ENCODE measurements around the gene SH3BP5L. TPM values are rescaled to one million over a fixed set of nuclear protein-coding genes. Genes with fewer than 3 reads are reported as not detected.

SH3BP5L gene
- total RNA-seq, 4 donors from 2014 or later, result 15.7 to 26.4 (median 22.8) TPM

GRCh38 chr1:248815407-248816034, 10.2 kb downstream of the SH3BP5L start:
- in situ Hi-C loops (cut with MboI; ENCODE audit: low sequenced_read_pairs in 4 of 4), result no loop called here
- DNase-seq (no peak), ATAC-seq (no peak)
- peaks cover 9 to 12% of the 10 kb centered on the region in 2 donors for H3K4me1 ChIP-seq
- peaks cover 0 to 58% of the 10 kb centered on the region in 2 donors for H3K36me3 ChIP-seq
- TF ChIP-seq, protein P1, sequence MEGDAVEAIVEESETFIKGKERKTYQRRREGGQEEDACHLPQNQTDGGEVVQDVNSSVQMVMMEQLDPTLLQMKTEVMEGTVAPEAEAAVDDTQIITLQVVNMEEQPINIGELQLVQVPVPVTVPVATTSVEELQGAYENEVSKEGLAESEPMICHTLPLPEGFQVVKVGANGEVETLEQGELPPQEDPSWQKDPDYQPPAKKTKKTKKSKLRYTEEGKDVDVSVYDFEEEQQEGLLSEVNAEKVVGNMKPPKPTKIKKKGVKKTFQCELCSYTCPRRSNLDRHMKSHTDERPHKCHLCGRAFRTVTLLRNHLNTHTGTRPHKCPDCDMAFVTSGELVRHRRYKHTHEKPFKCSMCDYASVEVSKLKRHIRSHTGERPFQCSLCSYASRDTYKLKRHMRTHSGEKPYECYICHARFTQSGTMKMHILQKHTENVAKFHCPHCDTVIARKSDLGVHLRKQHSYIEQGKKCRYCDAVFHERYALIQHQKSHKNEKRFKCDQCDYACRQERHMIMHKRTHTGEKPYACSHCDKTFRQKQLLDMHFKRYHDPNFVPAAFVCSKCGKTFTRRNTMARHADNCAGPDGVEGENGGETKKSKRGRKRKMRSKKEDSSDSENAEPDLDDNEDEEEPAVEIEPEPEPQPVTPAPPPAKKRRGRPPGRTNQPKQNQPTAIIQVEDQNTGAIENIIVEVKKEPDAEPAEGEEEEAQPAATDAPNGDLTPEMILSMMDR (IDR thresholded peaks at IDR 0.05 in 4 of 5, conservative IDR thresholded peaks at IDR 0.05 in 1 of 5), result no peak
- TF ChIP-seq POLR2A (IDR thresholded peaks at IDR 0.05), result no peak
- H3K27me3 ChIP-seq, result no peaks in the 10 kb centered on the region
- H3K9me3 ChIP-seq, result no peaks in the 10 kb centered on the region
- H3K27ac ChIP-seq, result no peak overlapping the region
- H3K4me3 ChIP-seq, result no peak overlapping the region
- intact Hi-C loops (cut with DNase I; ENCODE audit: low total_unique reads), result no loop called here

GRCh38 chr1:248814351-248814750, 11.4 kb downstream of the SH3BP5L start:
- intact Hi-C loops (cut with DNase I; ENCODE audit: low total_unique reads), result no loop called here
- DNase-seq, result no peak
- Histone ChIP-seq H3K27me3 (no peaks in the 10 kb centered on the region), H3K27ac (no peak overlapping the region), H3K9me3 (no peaks in the 10 kb centered on the region), H3K36me3 (peaks cover 0 to 58% of the 10 kb centered on the region in 2 donors), H3K4me3 (no peak overlapping the region), H3K4me1 (peaks cover 9 to 15% of the 10 kb centered on the region in 2 donors)
- no peak for ATAC-seq
- in situ Hi-C loops (cut with MboI; ENCODE audit: low sequenced_read_pairs in 4 of 4), result no loop called here
- TF ChIP-seq POLR2A (IDR thresholded peaks at IDR 0.05), result no peak
- TF ChIP-seq, protein P1 (IDR thresholded peaks at IDR 0.05 in 4 of 5, conservative IDR thresholded peaks at IDR 0.05 in 1 of 5), result no peak

DNA sequence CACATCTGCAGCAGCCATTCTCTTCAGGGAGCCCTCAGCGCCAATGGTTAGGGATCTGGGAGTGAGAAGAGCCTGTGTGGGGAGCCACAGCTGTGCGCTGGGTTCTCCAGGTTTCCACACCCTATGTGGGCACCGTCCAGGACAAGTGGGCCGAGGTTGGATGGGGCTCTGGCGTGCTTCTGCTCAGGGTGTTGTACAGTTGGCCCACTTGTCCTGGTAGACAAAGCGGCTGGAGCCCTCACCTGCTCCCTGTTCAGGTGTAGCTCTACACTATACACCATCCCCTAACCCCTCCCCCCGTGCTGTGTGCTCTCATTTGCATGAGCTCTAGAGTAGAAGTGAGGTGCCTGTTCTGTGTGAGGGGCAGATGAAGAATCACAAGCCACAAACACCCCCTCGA, 12.2 kb downstream of the SH3BP5L start:
- Histone ChIP-seq H3K27ac (no peak overlapping the region), H3K27me3 (no peaks in the 10 kb centered on the region), H3K4me3 (no peak overlapping the region), H3K36me3 (peaks cover 0 to 58% of the 10 kb centered on the region in 2 donors), H3K4me1 (peaks cover 2 to 9% of the 10 kb centered on the region in 2 donors), H3K9me3 (no peaks in the 10 kb centered on the region)
- intact Hi-C loops (cut with DNase I; ENCODE audit: low total_unique reads), result no loop called here
- in situ Hi-C loops (cut with MboI; ENCODE audit: low sequenced_read_pairs in 4 of 4), result no loop called here
- DNase-seq (no peak), ATAC-seq (no peak)
- TF ChIP-seq, protein P1 (IDR thresholded peaks at IDR 0.05 in 4 of 5, conservative IDR thresholded peaks at IDR 0.05 in 1 of 5), result no peak
- TF ChIP-seq POLR2A (IDR thresholded peaks at IDR 0.05), result no peak

- no peaks in the 10 kb centered on the region for H3K9me3 ChIP-seq
- no peak for ATAC-seq
Measured at GRCh38 chr1:248812736-248813425, 12.8 kb downstream of the SH3BP5L start.

More at GRCh38 chr1:248812736-248813425, 12.8 kb downstream of the SH3BP5L start:
- peaks cover 0 to 7% of the 10 kb centered on the region in 2 donors for H3K4me1 ChIP-seq
- no peak for DNase-seq
- H3K27ac ChIP-seq, result no peak overlapping the region
- in situ Hi-C loops (cut with MboI; ENCODE audit: low sequenced_read_pairs in 4 of 4) (no loop called here), intact Hi-C loops (cut with DNase I; ENCODE audit: low total_unique reads) (no loop called here)
- TF ChIP-seq, protein P1 (IDR thresholded peaks at IDR 0.05 in 4 of 5, conservative IDR thresholded peaks at IDR 0.05 in 1 of 5), result no peak
- TF ChIP-seq POLR2A (IDR thresholded peaks at IDR 0.05), result no peak
- H3K27me3 ChIP-seq, result no peaks in the 10 kb centered on the region
- peaks cover 0 to 58% of the 10 kb centered on the region in 2 donors for H3K36me3 ChIP-seq
- H3K4me3 ChIP-seq, result no peak overlapping the region

All from gastrocnemius medialis (tissue), 4 donors.